ENCODE measurements around the gene PIGV. TPM values are rescaled to one million over a fixed set of nuclear protein-coding genes. Genes with fewer than 3 reads are reported as not detected.

Gene PIGV
- 13.6 and 14.0 TPM in 2 replicates for total RNA-seq (2014; rRNA removed; shearing (Covaris generic))
- 7.8 and 13.0 TPM in 2 replicates for polyA plus RNA-seq (2014; cell fraction: nucleus; rRNA removed)

DNA sequence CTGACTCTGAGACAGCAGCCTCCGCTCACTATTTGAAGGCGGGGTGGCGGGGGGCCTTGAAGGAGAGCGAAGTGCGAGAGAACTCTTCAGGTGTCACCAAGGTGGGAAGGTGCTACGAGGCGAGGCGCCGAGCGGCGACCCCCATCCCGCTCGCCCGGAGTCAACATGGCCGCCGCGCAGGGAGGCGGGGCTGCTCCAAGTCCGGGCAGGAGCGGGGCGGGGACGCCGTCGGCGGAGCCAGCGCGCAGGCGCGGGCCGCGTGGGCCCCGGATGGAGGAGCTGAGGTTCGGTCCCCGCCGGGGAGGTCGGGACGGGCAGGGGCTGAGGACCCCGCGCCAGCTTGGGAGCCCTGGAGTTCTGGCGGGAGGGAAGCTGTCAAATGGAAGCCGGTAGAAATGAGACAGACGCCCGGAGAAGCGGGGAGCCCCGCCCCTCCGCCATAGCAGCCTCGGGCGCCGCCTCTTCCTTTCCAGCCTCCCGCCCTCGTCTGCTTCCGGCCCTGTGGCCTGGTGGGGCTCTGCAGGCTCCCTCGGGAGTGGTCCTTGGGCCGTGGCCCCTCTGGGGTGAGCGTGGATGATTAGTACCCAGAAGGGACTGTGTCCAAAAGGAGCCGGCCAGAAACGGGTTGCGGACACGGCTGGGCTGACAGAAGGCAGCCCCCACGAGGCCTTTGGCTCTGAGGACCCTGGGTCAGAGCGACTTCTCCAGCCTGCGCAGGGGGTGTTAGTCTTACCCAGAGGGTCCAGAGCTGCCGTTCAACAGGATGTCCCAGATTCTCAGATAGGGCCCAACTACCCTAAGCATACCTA, at the start of gene PIGV:
PIGV (plus strand) TSS at position 245 of the 809 bp plus-strand sequence. CDS start 2,866 bp downstream, outside the sequence.
- DNase-seq (ENCODE audit: extremely low read depth, low read depth): peak; percentile 65

DNA sequence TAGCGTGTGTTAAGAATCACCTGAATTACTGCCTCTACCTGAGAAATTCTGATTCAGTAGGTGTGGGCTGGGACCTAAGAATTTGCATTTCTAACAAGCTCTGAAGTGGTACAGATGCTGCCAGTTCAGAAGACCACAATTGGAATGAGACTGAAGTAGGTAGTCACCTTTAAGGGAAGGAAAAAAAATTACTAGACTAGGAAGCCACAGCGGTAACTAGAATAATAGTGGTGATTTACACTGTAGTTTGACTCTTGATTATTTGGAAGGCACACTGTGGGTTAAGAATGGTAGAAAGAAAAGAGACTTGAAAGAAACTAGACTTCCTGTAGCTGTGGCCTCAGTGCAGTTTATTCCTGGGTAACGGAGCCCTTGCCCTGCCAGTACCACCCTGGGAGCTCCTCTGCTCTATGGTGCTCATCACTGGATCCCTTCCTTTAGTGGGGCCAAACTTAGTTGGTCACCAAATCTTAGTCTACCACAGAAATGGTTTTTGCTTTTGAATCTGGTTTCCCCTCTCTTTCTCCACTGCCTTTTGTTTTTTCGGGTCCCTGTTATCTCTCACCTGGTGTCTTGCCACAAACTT, 48.3 kb upstream of the PIGV start:
- DNase-seq (ENCODE audit: extremely low read depth, low read depth): no peak

GRCh38 chr1:26740023-26740634, 47.6 kb upstream of the PIGV start:
- no peak for DNase-seq (ENCODE audit: extremely low read depth, low read depth)

GRCh38 chr1:26740952-26741351, 46.8 kb upstream of the PIGV start:
- no peak for DNase-seq (ENCODE audit: extremely low read depth, low read depth)

GRCh38 chr1:26743426-26744059, 44.2 kb upstream of the PIGV start:
- no peak for DNase-seq (ENCODE audit: extremely low read depth, low read depth)

DNA sequence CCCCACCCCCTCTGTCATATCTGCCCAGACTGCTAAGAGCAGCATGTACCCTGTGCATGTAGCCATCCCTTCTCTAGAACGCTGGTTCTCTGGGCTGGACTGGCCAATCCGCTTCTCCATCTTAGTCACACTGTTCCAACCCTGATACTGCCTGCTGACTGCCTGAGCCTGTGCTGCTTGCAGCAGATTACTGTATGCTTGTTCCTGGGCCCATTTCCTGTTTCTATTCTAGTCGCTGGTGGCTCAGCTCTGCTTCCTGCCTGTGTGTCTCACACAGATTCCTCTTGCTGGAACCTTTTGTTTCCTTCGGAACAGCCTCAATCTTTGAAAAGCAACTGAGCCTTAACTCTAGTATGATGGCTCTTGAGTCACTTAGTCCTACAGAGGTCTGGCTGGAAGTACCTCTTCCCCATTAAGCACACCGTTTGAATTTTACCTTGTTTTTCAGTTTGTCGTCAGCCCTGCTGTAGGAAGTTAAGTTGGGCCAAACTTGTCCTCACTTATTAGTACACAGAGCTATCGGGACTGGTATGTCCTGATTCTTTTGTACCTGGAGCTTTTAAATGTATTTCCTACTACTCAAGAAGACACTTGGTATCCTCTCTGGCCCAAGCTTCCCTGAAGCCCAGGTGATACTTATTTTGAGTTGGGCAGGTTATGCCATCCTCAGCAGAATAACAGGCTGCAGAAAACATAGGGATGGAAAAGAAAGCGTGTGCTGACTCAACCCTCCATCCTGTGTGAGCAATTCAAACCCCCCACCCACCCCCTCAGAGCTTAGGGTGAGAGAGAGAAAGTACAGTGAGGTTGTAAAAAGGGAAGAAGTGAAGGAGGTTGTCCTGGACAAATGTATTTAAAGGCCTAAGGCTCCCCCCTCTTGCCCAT, 43.4 kb upstream of the PIGV start:
- peak; percentile 47 for DNase-seq (ENCODE audit: extremely low read depth, low read depth)

DNA sequence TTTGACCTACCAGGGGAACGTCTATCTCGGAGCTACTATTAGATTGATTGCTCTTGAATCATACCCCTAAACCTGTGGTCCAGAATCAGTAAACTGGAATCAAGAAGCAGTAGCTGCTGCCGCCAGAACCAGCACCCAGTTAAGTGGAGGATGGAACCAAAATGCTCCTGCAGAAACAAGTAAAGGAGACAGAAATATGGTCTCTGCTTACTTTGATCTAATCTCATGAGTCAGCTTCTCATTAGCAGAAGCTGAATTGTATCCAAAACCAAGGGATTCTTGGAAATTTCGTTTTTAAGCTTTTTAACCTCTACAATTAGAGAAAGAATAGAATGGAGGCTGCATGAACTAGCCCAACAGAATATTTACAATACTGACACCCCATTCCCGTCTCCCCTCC, 42.6 kb upstream of the PIGV start:
- no peak for DNase-seq (ENCODE audit: extremely low read depth, low read depth)

GRCh38 chr1:26747048-26747447, 40.7 kb upstream of the PIGV start:
- DNase-seq (ENCODE audit: extremely low read depth, low read depth): no peak

DNA sequence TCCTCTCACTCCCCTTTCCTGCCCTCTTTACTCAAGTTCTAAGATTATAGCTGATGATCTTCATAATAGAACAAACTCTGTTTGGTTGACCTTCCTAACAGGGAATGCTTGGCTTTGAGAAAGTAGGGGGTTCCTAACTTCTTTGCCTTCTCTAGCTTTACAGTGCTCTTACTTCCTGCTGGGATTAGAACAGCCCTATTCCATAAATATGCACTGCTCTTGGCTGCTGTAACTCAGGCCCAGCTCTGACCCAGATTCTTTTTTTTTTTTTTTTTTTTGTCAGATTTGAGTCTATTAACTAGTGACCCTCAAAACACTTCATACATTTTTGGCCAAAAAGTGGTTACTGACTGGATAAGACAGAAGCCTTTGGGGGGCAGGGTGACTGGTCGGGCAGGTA, 39.4 kb upstream of the PIGV start:
- DNase-seq (ENCODE audit: extremely low read depth, low read depth): no peak

GRCh38 chr1:26749458-26749857, 38.3 kb upstream of the PIGV start:
- no peak for DNase-seq (ENCODE audit: extremely low read depth, low read depth)

GRCh38 chr1:26750428-26750827, 37.3 kb upstream of the PIGV start:
- DNase-seq (ENCODE audit: extremely low read depth, low read depth): no peak

GRCh38 chr1:26752519-26752918, 35.2 kb upstream of the PIGV start:
- DNase-seq (ENCODE audit: extremely low read depth, low read depth): no peak

DNA sequence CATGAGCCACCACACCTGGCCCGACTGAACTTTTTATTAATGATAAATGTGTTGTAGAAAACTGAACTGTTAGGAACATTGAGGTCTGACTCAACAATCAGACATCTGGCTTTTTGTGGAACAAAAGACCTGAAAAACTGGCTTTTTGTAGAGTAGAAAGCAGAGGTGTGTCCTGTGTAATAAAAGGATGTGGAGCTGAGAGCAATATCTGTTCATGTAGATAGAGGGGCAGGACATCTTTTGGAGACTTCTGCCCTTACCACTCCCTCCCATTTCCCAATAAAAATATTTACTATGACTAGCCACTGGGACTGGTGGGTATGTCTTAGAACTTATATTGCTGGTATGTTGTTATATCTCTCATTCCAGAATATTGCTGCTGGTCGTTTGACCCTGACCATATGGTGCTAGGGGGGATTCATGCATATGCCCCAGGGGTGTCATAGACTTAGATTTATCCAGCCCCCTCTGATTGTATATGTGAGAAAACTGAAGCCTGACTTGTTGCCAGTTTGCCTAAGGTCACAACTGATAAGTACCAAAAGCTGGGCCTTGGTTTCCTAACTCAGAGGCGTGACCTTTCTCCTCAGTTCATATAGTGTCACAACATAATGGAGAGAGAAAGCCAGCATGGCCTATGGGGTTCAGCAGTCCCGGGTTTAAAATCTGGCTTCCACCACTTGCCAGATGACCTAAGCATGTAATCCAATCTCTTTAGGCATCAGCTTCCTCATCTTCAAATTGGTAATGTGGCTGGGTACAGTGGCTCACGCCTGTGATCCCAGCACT, 33.5 kb upstream of the PIGV start:
- DNase-seq (ENCODE audit: extremely low read depth, low read depth): no peak

GRCh38 chr1:26758358-26758757, 29.4 kb upstream of the PIGV start:
- no peak for DNase-seq (ENCODE audit: extremely low read depth, low read depth)

GRCh38 chr1:26759531-26759930, 28.2 kb upstream of the PIGV start:
- DNase-seq (ENCODE audit: extremely low read depth, low read depth): no peak

DNA sequence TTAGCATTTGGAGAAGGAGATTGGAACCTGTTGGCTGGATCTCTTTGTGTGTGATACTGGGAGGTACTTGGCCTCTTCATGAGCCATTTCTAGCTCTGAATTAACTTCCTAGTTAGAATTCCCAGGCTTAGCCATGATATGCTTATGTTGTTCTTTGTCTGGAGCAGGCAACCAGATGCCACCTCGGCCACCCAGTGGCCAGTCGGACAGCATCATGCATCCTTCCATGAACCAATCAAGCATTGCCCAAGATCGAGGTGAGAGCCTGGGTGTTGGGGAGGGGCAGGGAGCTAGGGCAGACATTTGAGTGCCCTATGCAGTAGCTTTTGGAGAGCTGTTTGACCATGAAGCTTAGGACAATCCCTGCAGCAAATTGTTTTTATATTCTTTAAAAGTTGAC, 26.5 kb upstream of the PIGV start:
- no peak for DNase-seq (ENCODE audit: extremely low read depth, low read depth)

DNA sequence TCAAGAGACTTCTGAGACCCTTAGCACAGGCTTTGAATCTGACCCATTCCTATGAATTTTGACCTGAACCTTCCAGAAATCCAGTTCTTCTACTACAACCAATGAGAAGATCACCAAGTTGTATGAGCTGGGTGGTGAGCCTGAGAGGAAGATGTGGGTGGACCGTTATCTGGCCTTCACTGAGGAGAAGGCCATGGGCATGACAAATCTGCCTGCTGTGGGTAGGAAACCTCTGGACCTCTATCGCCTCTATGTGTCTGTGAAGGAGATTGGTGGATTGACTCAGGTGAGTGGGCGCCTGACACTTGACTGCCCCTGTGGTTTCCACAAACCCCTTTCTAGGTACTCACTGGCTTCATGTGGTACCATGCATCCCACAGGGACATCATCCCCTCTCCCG, 20.0 kb upstream of the PIGV start:
- DNase-seq (ENCODE audit: extremely low read depth, low read depth): no peak

GRCh38 chr1:26768755-26769154, 19.0 kb upstream of the PIGV start:
- no peak for DNase-seq (ENCODE audit: extremely low read depth, low read depth)

- DNase-seq (ENCODE audit: extremely low read depth, low read depth): no peak
Observed at GRCh38 chr1:26771285-26771642, 16.5 kb upstream of the PIGV start.

Data from NCI-H460 (cell line).